HL-60 (cell line): ENCODE measurements around the gene NPAS2.

ENCODE experiments used
- CTCF ChIP-seq: IDR thresholded peaks from one replicate; pipeline ENCODE4 v1.5.1; 2011; ENCODE audit warnings: low read length, control low read depth, inconsistent platforms; ENCODE audit not compliant: insufficient read depth
- GABPA ChIP-seq: IDR thresholded peaks from 2 replicates; pipeline ENCODE4 v1.6.1; 2012; ENCODE audit warnings: low read depth
- POLR2AphosphoS5 ChIP-seq: IDR thresholded peaks from 2 replicates; pipeline ENCODE4 v1.6.1; 2012; ENCODE audit warnings: low read depth
- REST ChIP-seq: IDR thresholded peaks from 2 replicates; pipeline ENCODE4 v1.6.1; 2012; ENCODE audit warnings: low read depth; ENCODE audit not compliant: insufficient replicate concordance
- SPI1 ChIP-seq: IDR thresholded peaks from 2 replicates; pipeline ENCODE4 v1.6.1; 2012; ENCODE audit warnings: low read depth, mild to moderate bottlenecking, borderline replicate concordance

- TF ChIP-seq POLR2AphosphoS5 (no peak), REST (no peak), CTCF (no peak), GABPA (no peak), SPI1 (no peak)
Measured at GRCh38 chr2:101026253-101026701, 206.3 kb downstream of the NPAS2 start.
